ENCODE measurements around the gene SERPINB6. TPM values are rescaled to one million over a fixed set of nuclear protein-coding genes. Genes with fewer than 3 reads are reported as not detected.

SERPINB6 gene
- total and polyA plus RNA-seq, 2 of the 4 experiments (the other 2 are of a cell fraction): 37.1 to 91.1 TPM

DNA sequence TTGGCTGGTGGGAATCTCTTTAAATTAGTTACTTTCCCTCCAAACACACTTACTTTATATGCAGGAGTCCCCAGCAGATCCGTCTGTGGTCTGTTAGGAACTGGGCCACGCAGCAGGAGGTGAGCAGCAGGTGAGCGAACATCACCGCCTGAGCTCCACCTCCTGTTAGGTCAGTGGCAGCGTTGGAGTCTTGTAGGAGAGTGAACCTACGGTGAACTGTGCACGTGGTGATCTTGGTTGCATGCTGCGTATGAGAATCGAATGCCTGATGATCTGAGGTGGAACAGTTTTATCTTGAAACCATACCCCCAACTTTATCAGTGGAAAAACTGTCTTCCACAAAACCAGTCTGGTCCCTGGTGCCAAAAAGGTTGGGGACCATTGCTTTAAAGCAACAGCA, 5.0 kb downstream of the SERPINB6 start:
- Histone ChIP-seq H3K27ac (ENCODE audit: insufficient read depth, low read length) (no peak overlapping the region), H4K8ac (ENCODE audit: low read depth in 2 of 2, low read length in 2 of 2) (peak overlapping the region in 1 of 2 experiments; percentile 21; a peak in 1 of 4 replicates), H3K14ac (replicated peaks; ENCODE audit: low read depth, low read length) (0 out of 2 replicates have a peak overlapping the region, but pooled peaks have one; percentile 24), H2AFZ (replicated peaks; ENCODE audit: low read length, poor library complexity) (no peak overlapping the region), H3K23ac (ENCODE audit: low read depth, low read length) (no peak overlapping the region), H4K20me1 (ENCODE audit: insufficient read depth, low read length) (peaks cover 20% of the 10 kb centered on the region; the same call in 1 of the 2 replicates), H2BK120ac (ENCODE audit: low read depth, low read length) (no peak overlapping the region), H3K4me3 (ENCODE audit: insufficient read depth, low read depth, low read length) (no peak overlapping the region), H3K18ac (ENCODE audit: low read depth, low read length) (no peak overlapping the region), H2AK5ac (ENCODE audit: low read depth, low read length) (no peak overlapping the region), H2BK20ac (ENCODE audit: low read depth, low read length) (no peak overlapping the region), H3K56ac (ENCODE audit: extremely low read depth, insufficient read depth, low read length) (no peak overlapping the region), H3K4me1 (ENCODE audit: control insufficient read depth, insufficient read depth, low read length) (peaks cover 6% of the 10 kb centered on the region), H2AK9ac (replicated peaks; ENCODE audit: low read depth, low read length, poor library complexity) (peak overlapping the region; percentile 34), H3K4me2 (ENCODE audit: low read depth, low read length) (no peak overlapping the region), H3K9me1 (ENCODE audit: insufficient read depth, low read length) (peaks cover 24% of the 10 kb centered on the region), H3K27me3 (ENCODE audit: control insufficient read depth, insufficient read depth, low read length) (no peaks in the 10 kb centered on the region), H2BK5ac (ENCODE audit: low read depth, low read length, poor library complexity, severe bottlenecking) (no peak overlapping the region), H3K36me3 (ENCODE audit: control insufficient read depth, insufficient read depth, low read length) (peaks cover 3% of the 10 kb centered on the region; the same call in 1 of the 2 replicates), H4K91ac (ENCODE audit: insufficient read depth, low read depth, low read length) (0 out of 2 replicates have a peak overlapping the region, but pooled peaks have one; percentile 3), H3K79me1 (ENCODE audit: low read depth in 1 of 2, low read length in 2 of 2) (peaks cover 36 to 77% of the 10 kb centered on the region in 2 experiments), H2BK15ac (ENCODE audit: low read depth, low read length) (no peak overlapping the region), H3K4ac (ENCODE audit: low read depth, low read length) (no peak overlapping the region; the same call in 1 of the 2 replicates), H4K5ac (ENCODE audit: low read depth, low read length) (no peak overlapping the region), H3K9me3 (ENCODE audit: control insufficient read depth, insufficient read depth, low read length) (no peaks in the 10 kb centered on the region), H3K9ac (ENCODE audit: low read depth, low read length) (no peak overlapping the region)
- intact Hi-C loops (cut with micrococcal nuclease) (no loop called here), dilution Hi-C loops (cut with HindIII; ENCODE audit: low sequenced_read_pairs, unreplicated experiment) (no loop called here), in situ Hi-C loops (cut with MboI; ENCODE audit: low sequenced_read_pairs) (no loop called here)
- WGBS, 2 experiments (ENCODE audit: extremely low coverage in 2 of 2, insufficient read length in 1 of 2): no CpG with 5 or more reads among the region's 9 CpGs
- no TSS peak for BruUV-seq (replicated peaks)
- ChIA-PET CTCF (interaction anchor here (0.6 to 1.5 kb wide), 3 partner anchors 14 to 862 kb away, joined by 3 to 5 read pairs (median 3); no protein-coding TSS in a partner anchor), POLR2A (ENCODE audit: unreplicated experiment) (no interaction called here)
- no peak for DNase-seq
- no peak for ATAC-seq (ENCODE audit: low read depth)
- TF ChIP-seq, protein P1, sequence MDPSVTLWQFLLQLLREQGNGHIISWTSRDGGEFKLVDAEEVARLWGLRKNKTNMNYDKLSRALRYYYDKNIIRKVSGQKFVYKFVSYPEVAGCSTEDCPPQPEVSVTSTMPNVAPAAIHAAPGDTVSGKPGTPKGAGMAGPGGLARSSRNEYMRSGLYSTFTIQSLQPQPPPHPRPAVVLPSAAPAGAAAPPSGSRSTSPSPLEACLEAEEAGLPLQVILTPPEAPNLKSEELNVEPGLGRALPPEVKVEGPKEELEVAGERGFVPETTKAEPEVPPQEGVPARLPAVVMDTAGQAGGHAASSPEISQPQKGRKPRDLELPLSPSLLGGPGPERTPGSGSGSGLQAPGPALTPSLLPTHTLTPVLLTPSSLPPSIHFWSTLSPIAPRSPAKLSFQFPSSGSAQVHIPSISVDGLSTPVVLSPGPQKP (IDR thresholded peaks at IDR 0.05; ENCODE audit: borderline replicate concordance, low read depth, low read length): no peak
- TF ChIP-seq MAFK (IDR thresholded peaks at IDR 0.05; ENCODE audit: low read depth, low read length) (no peak), FOS (IDR thresholded peaks at IDR 0.05; ENCODE audit: low read depth, low read length) (no peak), POLR2A (IDR thresholded peaks at IDR 0.05; ENCODE audit: low read depth, low read length) (no peak), RCOR1 (IDR thresholded peaks at IDR 0.05; ENCODE audit: insufficient replicate concordance, low read length) (no peak), MAZ (IDR thresholded peaks at IDR 0.05; ENCODE audit: borderline replicate concordance, low read depth, low read length) (no peak), USF2 (IDR thresholded peaks at IDR 0.05; ENCODE audit: low read depth, low read length) (no peak), BHLHE40 (IDR thresholded peaks at IDR 0.05; ENCODE audit: low read depth, low read length) (no peak), MXI1 (IDR thresholded peaks at IDR 0.05; ENCODE audit: borderline replicate concordance, low read depth, low read length) (no peak)
